COLO668 (cell line): ENCODE results near the gene GALNT2.
A peak's percentile ranks its signal among the peaks of the same experiment; 100 is the strongest.

ENCODE experiments used
- DNase-seq: peaks from one replicate; lab custom pipeline; 2025; ENCODE audit not compliant: unreplicated experiment; lab: John Stamatoyannopoulos, UW

Gene GALNT2

GRCh38 chr1:230144010-230144614 is 77.1 kb downstream of the GALNT2 start:
- DNase-seq: peak; percentile 67

- no peak for DNase-seq
Measured at GRCh38 chr1:230144758-230145504, 77.9 kb downstream of the GALNT2 start.

GRCh38 chr1:230145505-230145899 is 78.5 kb downstream of the GALNT2 start:
- peak; percentile 29 for DNase-seq

- no peak for DNase-seq
Measured at GRCh38 chr1:230145953-230146476, 79.0 kb downstream of the GALNT2 start.

GRCh38 chr1:230146709-230147108 is 79.7 kb downstream of the GALNT2 start:
- no peak for DNase-seq

GRCh38 chr1:230147253-230148125 is 80.5 kb downstream of the GALNT2 start:
- no peak for DNase-seq

- no peak for DNase-seq
Measured at GRCh38 chr1:230148126-230148652, 81.2 kb downstream of the GALNT2 start.

- no peak for DNase-seq
Measured at GRCh38 chr1:230148768-230149469, 81.9 kb downstream of the GALNT2 start.

GRCh38 chr1:230149751-230150584 is 82.9 kb downstream of the GALNT2 start:
- no peak for DNase-seq

- no peak for DNase-seq
Measured at GRCh38 chr1:230150615-230151014, 83.6 kb downstream of the GALNT2 start.

GRCh38 chr1:230151924-230152468 is 85.0 kb downstream of the GALNT2 start:
- no peak for DNase-seq

GRCh38 chr1:230152999-230153398 is 86.0 kb downstream of the GALNT2 start:
- no peak for DNase-seq

GRCh38 chr1:230153641-230154296 is 86.7 kb downstream of the GALNT2 start:
- DNase-seq: no peak

- no peak for DNase-seq
Measured at GRCh38 chr1:230155021-230155420, 88.0 kb downstream of the GALNT2 start.

- DNase-seq: no peak
Measured at GRCh38 chr1:230156068-230156467, 89.0 kb downstream of the GALNT2 start.

- no peak for DNase-seq
Measured at GRCh38 chr1:230156536-230156935, 89.5 kb downstream of the GALNT2 start.

- peak; percentile 69 for DNase-seq
Measured at GRCh38 chr1:230157420-230158390, 90.7 kb downstream of the GALNT2 start.
